OCI-LY1 (cell line): Measurements from ENCODE around the gene KIAA1328.

ENCODE experiments used
- CTCF ChIP-seq: fragments of 200-600 bp; sonication (generic), shearing (Covaris generic); IDR thresholded peaks from 2 replicates; pipeline ENCODE4 v1.5.1; 2017; ENCODE audit warnings: mild to moderate bottlenecking, antibody characterized with exemption, low read length, moderate library complexity, mixed read lengths
- EZH2 ChIP-seq: fragments of 200-600 bp; sonication (generic), shearing (Covaris generic); IDR thresholded peaks from 2 replicates; pipeline ENCODE4 v1.8.0; 2017; ENCODE audit warnings: borderline replicate concordance, mixed run types, mild to moderate bottlenecking, antibody characterized with exemption, low read length, moderate library complexity, mixed read lengths

GRCh38 chr18:37265382-37265781 lies 436.5 kb downstream of the KIAA1328 start:
- no peak for TF ChIP-seq CTCF
- TF ChIP-seq EZH2 = no peak
